H9 (cell line): ENCODE data around the gene EIF2B5. TPM values are rescaled to one million over a fixed set of nuclear protein-coding genes. Genes with fewer than 3 reads are reported as not detected.
A peak's percentile ranks its signal among the peaks of the same experiment; 100 is the strongest.

Experiments used
- DNase-seq: peaks from one replicate; pipeline ENCODE4 v3.0.0-alpha.2; 2017
- H2AFZ ChIP-seq: one replicate; pipeline ENCODE4 v1.6.1; 2013; ENCODE audit warnings: mild to moderate bottlenecking, low read length, control low read depth, moderate library complexity
- H2AK5ac ChIP-seq: 2 replicates; pipeline ENCODE4 v1.6.1; 2013; ENCODE audit warnings: low read length, control low read depth, mixed read lengths; ENCODE audit not compliant: insufficient read length
- H2BK120ac ChIP-seq: one replicate; pipeline ENCODE4 v1.6.1; 2013; ENCODE audit warnings: low read depth, mild to moderate bottlenecking, low read length, control low read depth, inconsistent platforms; ENCODE audit not compliant: poor library complexity, severe bottlenecking
- H2BK12ac ChIP-seq: 2 replicates; pipeline ENCODE4 v1.6.1; 2013; ENCODE audit warnings: low read length, control low read depth, mixed read lengths, low read depth; ENCODE audit not compliant: insufficient read length
- H2BK15ac ChIP-seq: 2 replicates; pipeline ENCODE4 v1.6.1; 2013; ENCODE audit warnings: low read depth, low read length, control low read depth
- H2BK20ac ChIP-seq: one replicate; pipeline ENCODE4 v1.6.1; 2013; ENCODE audit warnings: low read depth, mild to moderate bottlenecking, low read length, control low read depth, inconsistent platforms; ENCODE audit not compliant: poor library complexity, severe bottlenecking
- H2BK5ac ChIP-seq: 2 replicates; pipeline ENCODE4 v1.6.1; 2013; ENCODE audit warnings: low read length, control low read depth, mixed read lengths; ENCODE audit not compliant: insufficient read length
- H3K14ac ChIP-seq: 2 replicates; pipeline ENCODE4 v1.6.1; 2013; ENCODE audit warnings: low read length, control low read depth; ENCODE audit not compliant: insufficient read depth
- H3K18ac ChIP-seq: 2 replicates; pipeline ENCODE4 v1.6.1; 2013; ENCODE audit warnings: low read depth, mild to moderate bottlenecking, mixed read lengths, low read length, control low read depth; ENCODE audit not compliant: insufficient read length
- H3K23ac ChIP-seq: 2 replicates; pipeline ENCODE4 v1.6.1; 2013; ENCODE audit warnings: low read length, control low read depth, mixed read lengths, low read depth; ENCODE audit not compliant: insufficient read length
- H3K23me2 ChIP-seq: 2 replicates; pipeline ENCODE4 v1.6.1; 2013; ENCODE audit warnings: low read depth, mild to moderate bottlenecking, mixed read lengths, low read length, control low read depth; ENCODE audit not compliant: insufficient read length, poor library complexity, severe bottlenecking
- H3K27ac ChIP-seq: 2 replicates; pipeline ENCODE4 v1.5.1; 2013; ENCODE audit warnings: low read length, control low read depth, mixed read lengths, low read depth; ENCODE audit not compliant: insufficient read length
- H3K27me3 ChIP-seq: 2 replicates; pipeline ENCODE4 v1.6.1; 2013; ENCODE audit warnings: low read length, control low read depth, inconsistent platforms; ENCODE audit not compliant: insufficient read depth
- H3K4ac ChIP-seq: 2 replicates; pipeline ENCODE4 v1.6.1; 2013; ENCODE audit warnings: low read depth, mild to moderate bottlenecking, control low read depth, inconsistent platforms, low read length, moderate library complexity
- H3K4me1 ChIP-seq: 2 replicates; pipeline ENCODE4 v1.6.1; 2013; ENCODE audit warnings: low read length, control low read depth, inconsistent platforms; ENCODE audit not compliant: insufficient read depth
- H3K4me2 ChIP-seq: 2 replicates; pipeline ENCODE4 v1.6.1; 2013; ENCODE audit warnings: low read length, control low read depth, mixed read lengths; ENCODE audit not compliant: insufficient read length, insufficient read depth
- H3K56ac ChIP-seq: 2 replicates; pipeline ENCODE4 v1.6.1; 2013; ENCODE audit warnings: low read depth, mild to moderate bottlenecking, mixed read lengths, low read length, control low read depth; ENCODE audit not compliant: insufficient read length
- H3K79me1 ChIP-seq: 2 replicates; pipeline ENCODE4 v1.6.1; 2013; ENCODE audit warnings: low read depth, mild to moderate bottlenecking, moderate library complexity, low read length, control low read depth, inconsistent platforms; ENCODE audit not compliant: insufficient read depth, poor library complexity, severe bottlenecking
- H3K79me2 ChIP-seq: 2 replicates; pipeline ENCODE4 v1.6.1; 2013; ENCODE audit warnings: low read length, control low read depth, inconsistent platforms; ENCODE audit not compliant: insufficient read depth
- H3K9ac ChIP-seq: 2 replicates; pipeline ENCODE4 v1.6.1; 2013; ENCODE audit warnings: low read length, control low read depth, mixed read lengths; ENCODE audit not compliant: insufficient read length; ENCODE audit errors: extremely low read depth
- H3K9me3 ChIP-seq: one replicate; pipeline ENCODE4 v1.6.1; 2013; ENCODE audit warnings: low read depth, low read length, inconsistent platforms; ENCODE audit not compliant: control insufficient read depth
- H3T11ph ChIP-seq: one replicate; pipeline ENCODE4 v1.6.1; 2013; ENCODE audit warnings: mild to moderate bottlenecking, low read length, control low read depth, inconsistent platforms
- H4K20me1 ChIP-seq: one replicate; pipeline ENCODE4 v1.6.1; 2013; ENCODE audit not compliant: control insufficient read depth, insufficient read length, insufficient read depth
- H4K5ac ChIP-seq: 2 replicates; pipeline ENCODE4 v1.6.1; 2013; ENCODE audit warnings: low read depth, mild to moderate bottlenecking, mixed read lengths, low read length, control low read depth; ENCODE audit not compliant: insufficient read length
- H4K8ac ChIP-seq: replicated peaks from 2 replicates; pipeline ENCODE4 v1.6.1; 2013; ENCODE audit warnings: low read length, control low read depth, mixed read lengths, low read depth; ENCODE audit not compliant: insufficient read length
- H4K91ac ChIP-seq: 2 replicates; pipeline ENCODE4 v1.6.1; 2013; ENCODE audit warnings: low read depth, mild to moderate bottlenecking, moderate library complexity, mixed read lengths, low read length, control low read depth; ENCODE audit not compliant: insufficient read length
- H3K27ac Mint-ChIP-seq, 3 experiments: 2 replicates in 2 of 3; 3 replicates in 1 of 3; pipeline ENCODE4 v1.8.0; 2020 to 2021; ENCODE audit warnings: mixed read lengths in 3 of 3, mild to moderate bottlenecking in 1 of 3, moderate library complexity in 1 of 3
- H3K27me3 Mint-ChIP-seq: 2 replicates; pipeline ENCODE4 v1.8.0; 2021; ENCODE audit warnings: low read depth, mild to moderate bottlenecking, moderate library complexity, mixed read lengths
- H3K36me3 Mint-ChIP-seq, 3 experiments: 2 replicates in 2 of 3; 3 replicates in 1 of 3; pipeline ENCODE4 v1.8.0; 2020 to 2021; ENCODE audit warnings: low read depth in 3 of 3, mixed read lengths in 3 of 3; ENCODE audit not compliant: insufficient read depth in 1 of 3
- H3K4me1 Mint-ChIP-seq, 2 experiments: 2 replicates each; pipeline ENCODE4 v1.8.0; 2020; ENCODE audit warnings: mixed read lengths in 2 of 2
- H3K4me3 Mint-ChIP-seq, 2 experiments: 2 replicates in 1 of 2; 3 replicates in 1 of 2; pipeline ENCODE4 v1.8.0; 2020 to 2021; ENCODE audit warnings: mild to moderate bottlenecking in 2 of 2, mixed read lengths in 2 of 2, moderate library complexity in 1 of 2
- H3K9me3 Mint-ChIP-seq, 2 experiments: 2 replicates in 1 of 2; 3 replicates in 1 of 2; pipeline ENCODE4 v1.8.0; 2020; ENCODE audit warnings: mild to moderate bottlenecking in 2 of 2, mixed read lengths in 2 of 2, moderate library complexity in 1 of 2
- WGBS: extraction: QIAGEN DNeasy Blood & Tissue Kit; methylation state at CpG from one replicate; pipeline ENCODE4 v1.1.7; 2013; ENCODE audit warnings: missing lambda C conversion rate, low lambda C conversion rate, mixed read lengths; ENCODE audit not compliant: insufficient read length; ENCODE audit errors: extremely low coverage; 5-methylcytosine and 5-hydroxymethylcytosine counted together
- total RNA-seq: library from RNA; stranded (reverse); gene quantifications from 2 replicates; pipeline ENCODE4 v1.2.1, GENCODE V29; 2021
- TF ChIP-seq, protein P1 (sequence below): fragments of 200-600 bp; sonication (generic); conservative IDR thresholded peaks from 3 replicates; pipeline ENCODE4 v1.8.0; 2021; ENCODE audit warnings: antibody characterized with exemption, mild to moderate bottlenecking

Gene EIF2B5
- total RNA-seq, 1 experiment from 2014 or later = 42.0 TPM

DNA sequence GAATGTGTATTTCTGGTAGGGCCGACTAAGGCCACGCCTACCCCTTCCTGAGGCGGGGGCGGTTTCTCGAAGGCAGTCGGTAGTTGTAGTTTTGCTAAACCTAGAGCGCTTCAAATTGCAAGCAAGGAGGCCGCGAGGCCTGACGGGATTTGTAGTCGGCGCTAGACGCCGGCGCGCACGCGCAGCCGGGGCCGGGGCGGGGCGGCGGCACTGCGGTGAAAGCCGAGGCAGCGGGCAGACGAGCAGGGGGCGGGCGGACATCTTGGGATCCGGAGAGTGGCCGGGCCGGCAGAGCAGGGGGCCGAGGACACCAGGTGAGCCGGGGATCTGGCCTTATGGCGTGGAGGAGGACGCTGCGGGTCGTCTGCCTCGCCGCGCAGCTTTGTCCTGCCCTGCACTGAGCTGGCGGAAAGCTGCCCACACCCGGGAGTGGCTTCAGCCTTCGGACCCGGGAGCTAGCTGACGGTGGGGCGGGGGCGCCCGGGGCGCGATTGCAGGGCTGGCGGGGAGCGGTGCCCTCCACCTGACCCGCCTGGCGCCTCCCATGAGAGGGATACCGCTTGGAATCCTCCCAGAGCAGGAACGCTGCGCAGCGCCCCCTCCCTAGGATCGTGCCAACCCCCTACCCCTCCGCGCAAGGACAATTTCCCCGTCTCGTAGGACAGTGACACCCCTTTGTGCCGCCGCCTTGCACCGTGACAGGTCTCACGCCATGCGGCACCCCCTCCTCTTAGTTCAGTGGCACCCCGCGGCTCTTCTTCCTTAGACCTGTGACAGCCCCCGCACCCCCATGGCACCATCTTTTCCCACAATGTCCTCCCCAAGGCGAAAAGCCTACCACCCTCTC is 39.7 kb downstream of the EIF2B5 start, which contains the start of gene AP2M1:
Gene AP2M1, plus strand, starts transcription at position 210 of the 847 bp plus-strand sequence. CDS start 2,139 bp downstream, outside the sequence.
- Mint-ChIP-seq H3K4me3 (peak within 1 kb of the TSS; percentile 95 to 96), H3K9me3 (no peaks in the 10 kb centered on the region), H3K27me3 (no peaks in the 10 kb centered on the region), H3K27ac (peak within 1 kb of the TSS; percentile 95 to 100 (median 99); a peak in 6 of 7 replicates), H3K36me3 (peaks cover 29 to 60% (median 49%) of the 10 kb centered on the region in 3 experiments), H3K4me1 (peaks cover 23 to 31% of the 10 kb centered on the region in 2 experiments)
- H3T11ph ChIP-seq = no peak within 1 kb of the TSS
- peak within 1 kb of the TSS; percentile 97 for H3K4me2 ChIP-seq
- H3K14ac ChIP-seq = peak within 1 kb of the TSS; percentile 92
- H3K27me3 ChIP-seq = no peaks in the 10 kb centered on the region
- H4K91ac ChIP-seq = no peak within 1 kb of the TSS
- H3K9ac ChIP-seq = peak within 1 kb of the TSS; percentile 92
- H3K79me1 ChIP-seq = peaks cover 7% of the 10 kb centered on the region
- H2AFZ ChIP-seq = no peak within 1 kb of the TSS
- H4K5ac ChIP-seq = no peak within 1 kb of the TSS
- no peaks in the 10 kb centered on the region for H3K9me3 ChIP-seq
- no peaks in the 10 kb centered on the region; the same call in 1 of the 2 replicates for H3K4me1 ChIP-seq
- H2BK20ac ChIP-seq = no peak within 1 kb of the TSS
- DNase-seq = peak; percentile 99
- TF ChIP-seq, protein P1, sequence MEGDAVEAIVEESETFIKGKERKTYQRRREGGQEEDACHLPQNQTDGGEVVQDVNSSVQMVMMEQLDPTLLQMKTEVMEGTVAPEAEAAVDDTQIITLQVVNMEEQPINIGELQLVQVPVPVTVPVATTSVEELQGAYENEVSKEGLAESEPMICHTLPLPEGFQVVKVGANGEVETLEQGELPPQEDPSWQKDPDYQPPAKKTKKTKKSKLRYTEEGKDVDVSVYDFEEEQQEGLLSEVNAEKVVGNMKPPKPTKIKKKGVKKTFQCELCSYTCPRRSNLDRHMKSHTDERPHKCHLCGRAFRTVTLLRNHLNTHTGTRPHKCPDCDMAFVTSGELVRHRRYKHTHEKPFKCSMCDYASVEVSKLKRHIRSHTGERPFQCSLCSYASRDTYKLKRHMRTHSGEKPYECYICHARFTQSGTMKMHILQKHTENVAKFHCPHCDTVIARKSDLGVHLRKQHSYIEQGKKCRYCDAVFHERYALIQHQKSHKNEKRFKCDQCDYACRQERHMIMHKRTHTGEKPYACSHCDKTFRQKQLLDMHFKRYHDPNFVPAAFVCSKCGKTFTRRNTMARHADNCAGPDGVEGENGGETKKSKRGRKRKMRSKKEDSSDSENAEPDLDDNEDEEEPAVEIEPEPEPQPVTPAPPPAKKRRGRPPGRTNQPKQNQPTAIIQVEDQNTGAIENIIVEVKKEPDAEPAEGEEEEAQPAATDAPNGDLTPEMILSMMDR = no peak
- H4K20me1 ChIP-seq = peaks cover 3% of the 10 kb centered on the region
- no peak within 1 kb of the TSS for H3K56ac ChIP-seq
- H4K8ac ChIP-seq = no peak within 1 kb of the TSS
- H2BK5ac ChIP-seq = no peak within 1 kb of the TSS
- no CpG with 5 or more reads among the region's 73 CpGs for WGBS
- H2AK5ac ChIP-seq = no peak within 1 kb of the TSS
- no peak within 1 kb of the TSS for H3K23ac ChIP-seq
- no peak within 1 kb of the TSS for H3K4ac ChIP-seq
- peak within 1 kb of the TSS; percentile 84 for H3K18ac ChIP-seq
- peaks cover 16% of the 10 kb centered on the region for H3K23me2 ChIP-seq
- no peak within 1 kb of the TSS for H2BK12ac ChIP-seq
- H3K27ac ChIP-seq = peak within 1 kb of the TSS; percentile 72
- no peak within 1 kb of the TSS for H2BK120ac ChIP-seq
- no peak within 1 kb of the TSS for H2BK15ac ChIP-seq
- peaks cover 9% of the 10 kb centered on the region; the same call in 1 of the 2 replicates for H3K79me2 ChIP-seq
